CD14-positive monocyte (primary cell): ENCODE data around the gene TCOF1. TPM values are rescaled to one million over a fixed set of nuclear protein-coding genes. Genes with fewer than 3 reads are reported as not detected.

Experiments
- DNase-seq, 3 donors: peaks; one replicate each; pipeline ENCODE4 v3.0.0-alpha.2; 2011 to 2022
- H2AFZ ChIP-seq: 2 replicates; pipeline ENCODE4 v1.6.0; 2012; ENCODE audit warnings: mild to moderate bottlenecking, low read depth, low read length, inconsistent platforms; ENCODE audit not compliant: insufficient read depth, poor library complexity, severe bottlenecking
- H3K27ac ChIP-seq, 2 donors: 1 replicate in 1 of 2; 2 replicates in 1 of 2; pipeline ENCODE4 v1.5.1; 2012 to 2013; ENCODE audit warnings: low read length in 2 of 2, control low read depth in 1 of 2, inconsistent platforms in 1 of 2, low read depth in 1 of 2, mild to moderate bottlenecking in 1 of 2
- H3K27me3 ChIP-seq, 2 donors: one replicate each; pipeline versions ENCODE4 v1.6.0 to v1.6.1; 2011 to 2013; ENCODE audit warnings: low read length in 2 of 2; ENCODE audit not compliant: control insufficient read depth in 2 of 2, insufficient read depth in 2 of 2
- H3K36me3 ChIP-seq, 2 donors: replicated peaks in 1 of 2; 1 replicate in 1 of 2; 2 replicates in 1 of 2; pipeline versions ENCODE4 v1.5.1 to v1.6.1; 2012 to 2013; ENCODE audit warnings: low read length in 2 of 2, control low read depth in 1 of 2, inconsistent platforms in 1 of 2, mild to moderate bottlenecking in 1 of 2; ENCODE audit not compliant: insufficient read depth in 2 of 2, control insufficient read depth in 1 of 2
- H3K4me1 ChIP-seq, 2 donors: 1 replicate in 1 of 2; 2 replicates in 1 of 2; pipeline versions ENCODE4 v1.5.1 to v1.6.1; 2012 to 2013; ENCODE audit warnings: low read length in 2 of 2, control low read depth in 1 of 2, inconsistent platforms in 1 of 2, mild to moderate bottlenecking in 1 of 2, moderate library complexity in 1 of 2; ENCODE audit not compliant: insufficient read depth in 2 of 2, control insufficient read depth in 1 of 2
- H3K4me2 ChIP-seq: replicated peaks from 2 replicates; pipeline ENCODE3; 2012; ENCODE audit warnings: low read length, moderate library complexity, mild to moderate bottlenecking; ENCODE audit not compliant: poor library complexity, severe bottlenecking; ENCODE audit errors: extremely low read depth
- H3K4me3 ChIP-seq, 3 experiments: fragments of 200-600 bp in 1 of 3; sonication (generic) in 1 of 3; replicated peaks in 1 of 3; 1 replicate in 2 of 3; 2 replicates in 1 of 3; pipeline ENCODE4 v1.5.1; 2011 to 2013; ENCODE audit warnings: low read length in 3 of 3, mild to moderate bottlenecking in 3 of 3, control low read depth in 2 of 3, low read depth in 2 of 3, inconsistent platforms in 1 of 3, moderate library complexity in 1 of 3
- H3K79me2 ChIP-seq: 2 replicates; pipeline ENCODE4 v1.6.0; 2012; ENCODE audit warnings: mild to moderate bottlenecking, control low read depth, inconsistent platforms, low read length, moderate library complexity; ENCODE audit not compliant: insufficient read depth
- H3K9ac ChIP-seq: 2 replicates; pipeline ENCODE4 v1.6.0; 2017; ENCODE audit warnings: low read length, mild to moderate bottlenecking; ENCODE audit not compliant: insufficient read depth, poor library complexity, severe bottlenecking
- H3K9me3 ChIP-seq, 2 donors: replicated peaks in 1 of 2; 1 replicate in 1 of 2; 2 replicates in 1 of 2; pipeline versions ENCODE4 v1.5.1 to v1.6.1; 2012 to 2013; ENCODE audit warnings: low read length in 2 of 2, control low read depth in 1 of 2; ENCODE audit not compliant: control insufficient read depth in 1 of 2, insufficient read depth in 1 of 2
- H4K20me1 ChIP-seq: 2 replicates; pipeline ENCODE4 v1.6.0; 2012; ENCODE audit warnings: mild to moderate bottlenecking, low read length, control low read depth, moderate library complexity; ENCODE audit not compliant: insufficient read depth
- H3K27ac Mint-ChIP-seq, 7 donors: one replicate each; pipeline ENCODE4 v1.8.0; 2020; ENCODE audit warnings: mild to moderate bottlenecking in 7 of 7, mixed read lengths in 7 of 7, moderate library complexity in 6 of 7, inconsistent platforms in 2 of 7
- H3K27me3 Mint-ChIP-seq, 3 donors: one replicate each; pipeline ENCODE4 v1.8.0; 2021 to 2022; ENCODE audit warnings: low read depth in 3 of 3, mild to moderate bottlenecking in 3 of 3, mixed read lengths in 3 of 3, moderate library complexity in 3 of 3, inconsistent platforms in 1 of 3
- H3K36me3 Mint-ChIP-seq, 2 donors: one replicate each; pipeline ENCODE4 v1.8.0; 2020; ENCODE audit warnings: mixed read lengths in 2 of 2, inconsistent platforms in 1 of 2, mild to moderate bottlenecking in 1 of 2
- H3K4me1 Mint-ChIP-seq: one replicate; pipeline ENCODE4 v1.8.0; 2020; ENCODE audit warnings: mild to moderate bottlenecking, mixed read lengths
- H3K4me3 Mint-ChIP-seq, 2 donors: one replicate each; pipeline ENCODE4 v1.8.0; 2020; ENCODE audit warnings: mild to moderate bottlenecking in 2 of 2, mixed read lengths in 2 of 2, moderate library complexity in 1 of 2
- H3K9me3 Mint-ChIP-seq, 7 donors: one replicate each; pipeline ENCODE4 v1.8.0; 2020 to 2022; ENCODE audit warnings: mixed read lengths in 7 of 7, mild to moderate bottlenecking in 6 of 7, moderate library complexity in 6 of 7, inconsistent platforms in 2 of 7
- WGBS: methylation state at CpG from one replicate; pipeline ENCODE4 v1.1.5; 2013; ENCODE audit warnings: missing lambda C conversion rate; ENCODE audit not compliant: insufficient coverage; 5-methylcytosine and 5-hydroxymethylcytosine counted together
- intact Hi-C, 2 donors: fragments of 100-400 bp; cut with micrococcal nuclease; formaldehyde crosslinking; loops; one replicate each; pipeline versions ENCODE4 v1.15.0 to v1.15.1; 2023
- polyA plus RNA-seq, 3 donors: library from polyadenylated mRNA; depleted of rRNA in 1 of 3; unstranded in 2 of 3; stranded (reverse) in 1 of 3; fragments of 300-500 nt in 2 of 3; fragments of >200 nt in 1 of 3; fragmentation: Illumina TruSeq in 2 of 3; gene quantifications; 1 replicate in 2 of 3; 2 replicates in 1 of 3; pipeline ENCODE4 v1.2.3, GENCODE V29; 2012 to 2021
- TF ChIP-seq, protein P1 (sequence below): fragments of 200-600 bp; IDR thresholded peaks from one replicate; pipeline ENCODE4 v1.8.0; 2022; ENCODE audit warnings: antibody characterized with exemption, mild to moderate bottlenecking

Gene TCOF1
- polyA plus RNA-seq, 3 donors, result 1.4 to 18.0 (median 2.3) TPM

DNA sequence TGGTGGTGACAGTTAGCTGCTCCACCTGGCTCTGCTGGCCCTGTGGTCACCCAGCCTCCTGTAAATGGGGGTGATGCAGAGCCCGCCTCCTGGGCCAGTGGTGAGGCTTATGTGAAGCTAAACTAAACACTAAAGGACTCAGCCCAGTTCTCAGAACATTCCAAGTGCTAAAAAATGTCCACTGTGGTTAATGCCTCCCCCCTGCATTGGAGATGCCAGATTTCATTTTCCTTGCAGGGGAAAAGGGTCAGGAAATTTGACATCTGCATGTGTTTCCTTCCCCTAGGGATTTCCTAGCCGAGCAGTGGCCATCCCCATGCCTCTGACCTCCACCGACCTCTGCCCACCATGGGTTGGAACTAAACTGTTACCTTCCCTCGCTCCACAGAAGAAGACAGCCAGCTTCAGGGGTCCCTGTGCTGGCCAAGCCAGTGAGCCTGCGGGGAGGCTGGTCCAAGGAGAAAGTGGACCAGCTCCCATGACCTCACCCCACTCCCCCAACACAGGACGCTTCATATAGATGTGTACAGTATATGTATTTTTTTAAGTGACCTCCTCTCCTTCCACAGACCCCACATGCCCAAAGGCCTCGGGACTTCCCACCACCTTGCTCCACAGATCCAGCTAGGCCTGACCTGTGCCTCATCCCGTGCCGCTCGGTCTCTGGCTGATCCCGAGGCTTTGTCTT lies 42.2 kb downstream of the TCOF1 start:
- no peak overlapping the region for H3K9ac ChIP-seq
- peaks cover 8% of the 10 kb centered on the region for H3K79me2 ChIP-seq
- no peaks in the 10 kb centered on the region for H3K27me3 ChIP-seq
- peak overlapping the region; percentile 62 to 85 (median 74) for H3K27ac Mint-ChIP-seq
- no peaks in the 10 kb centered on the region for H3K9me3 Mint-ChIP-seq
- H3K27ac ChIP-seq, result peak overlapping the region; percentile 50 to 52
- no peak for DNase-seq
- no peaks in the 10 kb centered on the region for H3K9me3 ChIP-seq
- H3K4me3 ChIP-seq, result no peak overlapping the region
- peaks cover 76 to 88% of the 10 kb centered on the region in 2 donors for H3K36me3 ChIP-seq
- H4K20me1 ChIP-seq, result peaks cover 100% of the 10 kb centered on the region
- H3K4me1 ChIP-seq, result no peaks in the 10 kb centered on the region
- peaks cover 72 to 96% of the 10 kb centered on the region in 2 donors for H3K36me3 Mint-ChIP-seq
- peaks cover 0 to 2% (median 1%) of the 10 kb centered on the region in 3 donors for H3K27me3 Mint-ChIP-seq
- TF ChIP-seq, protein P1, sequence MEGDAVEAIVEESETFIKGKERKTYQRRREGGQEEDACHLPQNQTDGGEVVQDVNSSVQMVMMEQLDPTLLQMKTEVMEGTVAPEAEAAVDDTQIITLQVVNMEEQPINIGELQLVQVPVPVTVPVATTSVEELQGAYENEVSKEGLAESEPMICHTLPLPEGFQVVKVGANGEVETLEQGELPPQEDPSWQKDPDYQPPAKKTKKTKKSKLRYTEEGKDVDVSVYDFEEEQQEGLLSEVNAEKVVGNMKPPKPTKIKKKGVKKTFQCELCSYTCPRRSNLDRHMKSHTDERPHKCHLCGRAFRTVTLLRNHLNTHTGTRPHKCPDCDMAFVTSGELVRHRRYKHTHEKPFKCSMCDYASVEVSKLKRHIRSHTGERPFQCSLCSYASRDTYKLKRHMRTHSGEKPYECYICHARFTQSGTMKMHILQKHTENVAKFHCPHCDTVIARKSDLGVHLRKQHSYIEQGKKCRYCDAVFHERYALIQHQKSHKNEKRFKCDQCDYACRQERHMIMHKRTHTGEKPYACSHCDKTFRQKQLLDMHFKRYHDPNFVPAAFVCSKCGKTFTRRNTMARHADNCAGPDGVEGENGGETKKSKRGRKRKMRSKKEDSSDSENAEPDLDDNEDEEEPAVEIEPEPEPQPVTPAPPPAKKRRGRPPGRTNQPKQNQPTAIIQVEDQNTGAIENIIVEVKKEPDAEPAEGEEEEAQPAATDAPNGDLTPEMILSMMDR, result no peak
- no peak overlapping the region for H2AFZ ChIP-seq
- H3K4me3 Mint-ChIP-seq, result no peak overlapping the region
- no CpG with 5 or more reads among the region's 11 CpGs for WGBS
- intact Hi-C loops, result loop anchor here (5.0 kb wide), 2 partner anchors 38 to 43 kb away; no protein-coding TSS in a partner anchor
- H3K4me1 Mint-ChIP-seq, result peaks cover 6% of the 10 kb centered on the region
- H3K4me2 ChIP-seq, result no peak overlapping the region

DNA sequence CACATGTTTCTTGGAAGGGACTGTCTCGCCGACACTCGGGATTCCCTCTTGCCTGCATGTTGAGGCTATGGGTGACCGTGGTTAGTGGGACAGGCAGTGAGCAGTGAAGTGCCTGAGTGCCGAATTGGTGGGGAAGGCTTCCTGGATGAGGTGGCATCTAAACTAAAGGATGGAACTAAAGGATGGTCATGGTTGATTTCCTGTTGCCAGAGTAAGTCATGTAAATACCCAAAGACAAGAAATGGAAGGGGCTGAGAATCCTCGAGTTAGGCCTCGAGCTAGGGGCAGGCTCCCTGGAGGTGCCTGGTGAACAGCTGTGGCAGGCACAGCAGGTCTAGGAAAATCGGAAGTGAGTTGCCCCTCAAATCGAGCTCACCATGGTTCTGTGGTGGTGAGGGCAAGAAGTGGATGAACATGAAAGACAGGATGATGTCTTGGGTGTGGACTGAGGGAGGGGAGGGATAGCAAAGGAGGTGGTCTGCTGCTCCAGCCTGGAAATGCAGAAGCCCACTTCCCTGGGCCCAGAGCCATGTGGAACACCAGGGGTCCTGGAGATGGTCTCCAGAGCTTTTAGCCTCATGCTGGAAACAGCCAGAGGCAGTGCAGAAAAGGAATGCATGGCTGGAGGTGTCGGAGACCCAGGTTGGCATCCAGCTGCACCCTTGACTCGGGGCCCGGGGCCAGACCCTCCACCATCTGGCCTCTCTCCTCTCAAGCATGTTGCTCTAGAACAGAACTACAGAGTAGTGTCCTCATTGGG lies 43.0 kb downstream of the TCOF1 start:
- H3K36me3 ChIP-seq, result peaks cover 78 to 88% of the 10 kb centered on the region in 2 donors
- no peaks in the 10 kb centered on the region for H3K9me3 ChIP-seq
- peak in 1 of 3 donors; percentile 10 for DNase-seq
- intact Hi-C loops, result loop anchor here in 1 of 2 donors (5.0 kb wide), 1 partner anchor 42 kb away; no protein-coding TSS in a partner anchor
- TF ChIP-seq, protein P1, result no peak
- H3K4me2 ChIP-seq, result no peak overlapping the region
- Mint-ChIP-seq H3K27ac (peak overlapping the region; percentile 73 to 90 (median 84)), H3K9me3 (no peaks in the 10 kb centered on the region), H3K4me3 (no peak overlapping the region), H3K27me3 (peaks cover 0 to 3% (median 2%) of the 10 kb centered on the region in 3 donors), H3K4me1 (peaks cover 8% of the 10 kb centered on the region), H3K36me3 (peaks cover 74 to 96% of the 10 kb centered on the region in 2 donors)
- peaks cover 16% of the 10 kb centered on the region for H3K79me2 ChIP-seq
- H3K4me1 ChIP-seq, result no peaks in the 10 kb centered on the region
- H3K9ac ChIP-seq, result no peak overlapping the region
- H3K4me3 ChIP-seq, result no peak overlapping the region
- H3K27ac ChIP-seq, result peak overlapping the region; percentile 50 to 52
- no peak overlapping the region for H2AFZ ChIP-seq
- H4K20me1 ChIP-seq, result peaks cover 100% of the 10 kb centered on the region
- WGBS, result 71% methylated on average over 9 of the region's 12 CpGs
- H3K27me3 ChIP-seq, result no peaks in the 10 kb centered on the region
